Stimulated activated CD4-positive, alpha-beta T cell treated with anti-CD3 and anti-CD28 coated beads, TNF-alpha, amount 100 ng/mL, for 48 hours (primary cell): ENCODE measurements around the gene EPHB3.

ENCODE experiments used
- DNase-seq, 3 donors: peaks; one replicate each; pipeline ENCODE4 v3.0.0-alpha.2; 2020; ENCODE audit warnings: low read depth in 3 of 3

The EPHB3 gene

DNA sequence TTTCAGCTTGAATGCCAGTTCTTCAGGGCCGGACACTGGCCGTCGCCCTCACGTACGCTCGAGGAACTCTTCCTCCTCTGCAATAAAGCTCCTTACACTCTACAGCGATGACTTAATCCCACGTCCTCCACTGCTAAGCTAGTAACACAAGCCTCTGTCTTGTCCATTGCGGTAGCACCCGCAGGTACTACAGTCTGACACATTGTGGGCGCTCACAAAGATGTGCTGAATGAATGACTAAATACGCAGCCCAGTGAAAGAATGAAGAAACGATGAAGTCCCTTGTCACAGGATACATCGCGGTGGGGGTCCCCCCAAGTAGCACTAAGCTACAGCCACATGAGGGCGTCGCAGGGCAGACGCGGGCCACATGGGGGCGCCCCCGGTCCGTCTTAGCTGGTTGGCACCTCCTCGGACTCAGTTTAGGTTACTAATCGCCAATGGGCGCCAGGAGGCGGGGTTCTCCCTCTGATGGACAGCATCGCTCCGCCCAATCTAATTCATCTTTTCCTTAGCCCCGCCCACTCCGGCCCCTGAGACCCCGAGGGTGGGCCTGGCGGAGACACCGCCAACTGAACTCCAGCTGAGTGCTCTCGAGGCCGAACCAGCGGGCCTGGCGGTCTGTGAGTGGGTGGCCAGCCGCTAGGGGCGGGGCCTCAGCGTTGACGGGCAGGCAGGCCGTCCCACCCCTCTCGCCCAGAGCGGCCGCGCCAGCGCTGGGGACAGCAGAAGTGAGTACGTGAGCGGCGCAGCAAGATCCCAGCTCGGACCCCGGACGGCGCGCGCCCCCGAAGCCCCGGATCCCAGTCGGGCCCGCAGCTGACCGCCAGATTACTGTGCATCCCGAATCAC, at the start of gene EPHB3:
Gene EPHB3 (plus strand): TSS at position 725 of the 852 bp plus-strand sequence. CDS start 451 bp downstream, outside the sequence.
- DNase-seq: peak; percentile 84 to 93 (median 88)

DNA sequence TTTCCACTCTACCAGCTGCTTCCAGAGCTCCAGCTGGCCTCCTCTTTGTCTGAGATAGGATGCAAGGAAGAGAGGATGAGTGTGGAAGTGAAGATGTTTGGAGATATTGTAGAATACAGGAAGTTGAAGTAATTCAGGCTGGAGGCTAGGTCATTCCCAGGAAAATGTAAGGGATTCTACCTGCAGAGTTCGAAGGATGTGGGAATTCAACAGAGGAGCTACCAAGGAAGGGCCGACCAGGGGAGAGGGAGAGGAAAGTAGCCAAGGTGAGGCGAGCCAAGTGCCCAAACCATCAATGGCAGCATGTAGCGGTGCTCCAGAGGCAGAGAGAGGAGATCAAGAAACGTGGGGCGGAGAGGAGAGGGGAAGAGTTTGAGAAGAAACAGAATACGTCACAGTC, 49.0 kb upstream of the EPHB3 start:
- no peak for DNase-seq

DNA sequence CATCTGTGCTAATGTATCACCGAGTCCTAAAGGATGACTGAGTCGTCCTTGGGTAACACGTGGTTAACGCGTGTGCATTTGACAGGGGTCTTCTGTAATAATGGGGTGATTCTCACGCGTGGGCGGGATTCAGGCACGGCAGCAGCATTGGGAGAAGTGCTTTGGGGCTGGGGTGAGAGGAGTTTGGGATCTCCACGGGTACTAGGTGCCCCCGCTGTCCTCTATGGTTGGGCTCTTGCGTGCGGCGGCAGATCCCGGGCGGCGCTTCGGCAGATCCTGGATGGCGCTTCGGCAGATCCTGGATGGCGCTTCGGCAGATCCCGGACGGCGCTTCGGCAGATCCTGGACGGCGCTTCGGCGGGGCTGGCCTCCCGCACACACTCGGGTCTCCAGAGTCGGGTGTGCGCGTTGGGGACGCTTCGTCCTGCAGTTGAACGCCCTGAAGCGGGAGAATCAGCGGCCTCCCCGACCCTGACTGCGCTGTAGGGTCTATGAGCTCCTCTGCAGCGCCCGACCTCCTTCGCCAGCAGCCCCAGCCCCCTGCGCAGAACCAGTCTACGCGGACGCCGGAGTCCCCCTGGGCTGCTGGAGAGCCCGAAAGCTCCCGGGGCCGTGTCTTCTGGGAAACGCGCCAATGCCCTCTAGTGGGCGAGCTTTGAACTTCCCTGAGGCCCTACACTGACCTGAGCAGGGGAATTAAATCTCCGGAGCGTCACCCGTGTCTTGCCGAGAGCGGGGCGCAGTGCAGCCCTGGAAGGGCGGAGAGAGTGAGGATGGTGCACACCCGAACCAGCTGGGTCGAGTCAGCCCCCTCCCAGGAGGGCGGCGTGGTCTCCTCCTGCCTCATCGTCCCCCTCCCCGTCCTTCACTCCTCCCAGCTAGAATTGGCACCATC, 48.1 kb upstream of the EPHB3 start:
- peak; percentile 65 to 79 (median 73) for DNase-seq

DNA sequence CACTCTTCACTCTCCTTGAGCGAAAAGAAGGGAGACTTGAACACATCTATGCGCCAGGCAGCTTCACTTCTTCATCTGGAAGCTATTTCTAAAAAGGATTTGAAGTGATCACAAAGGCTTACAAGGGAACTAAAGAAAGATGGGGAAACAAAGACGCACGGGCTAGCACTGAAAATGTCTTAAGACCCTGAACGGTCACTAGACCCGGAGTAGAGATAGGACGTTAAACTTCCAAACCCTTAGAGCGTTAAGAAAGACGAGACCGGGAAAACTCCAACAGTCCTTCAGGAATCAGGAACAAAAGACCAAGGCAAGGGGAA, 47.5 kb upstream of the EPHB3 start:
- no peak for DNase-seq

DNA sequence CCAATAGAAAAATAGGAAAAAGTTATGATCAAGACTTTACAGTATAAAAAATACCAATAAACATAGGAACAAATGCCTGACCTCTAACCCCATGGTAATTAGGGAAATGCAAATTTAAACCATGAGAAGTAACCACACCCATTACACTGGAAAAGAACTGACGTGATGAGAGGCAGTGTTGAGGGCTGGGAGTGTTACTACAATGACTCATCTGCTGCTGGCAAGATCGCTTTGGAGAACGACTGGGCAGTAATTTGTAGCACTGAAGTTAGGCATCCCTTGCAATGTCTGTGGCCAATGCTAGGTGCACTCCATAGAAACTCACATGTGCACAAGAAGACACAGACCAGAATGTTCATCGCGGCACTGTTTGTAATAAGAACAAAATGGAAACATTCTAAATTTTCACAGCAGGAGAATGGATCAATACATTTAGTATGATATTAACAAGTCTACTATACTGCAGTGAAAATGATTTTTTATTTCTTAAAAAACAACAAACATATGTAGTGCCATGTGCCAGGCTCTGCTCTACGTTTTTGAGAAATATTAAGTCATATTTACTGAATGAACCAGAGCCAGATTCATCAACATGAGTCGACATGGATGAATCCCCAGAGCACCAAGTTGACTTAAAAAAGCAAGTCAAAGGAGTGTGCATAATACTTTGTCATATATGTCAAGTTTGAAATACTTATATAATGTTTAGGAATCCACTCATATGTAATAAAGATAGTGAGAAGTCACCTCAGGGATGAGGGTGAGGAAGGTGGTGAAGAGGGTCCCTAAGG, 37.6 kb upstream of the EPHB3 start:
- no peak for DNase-seq

DNA sequence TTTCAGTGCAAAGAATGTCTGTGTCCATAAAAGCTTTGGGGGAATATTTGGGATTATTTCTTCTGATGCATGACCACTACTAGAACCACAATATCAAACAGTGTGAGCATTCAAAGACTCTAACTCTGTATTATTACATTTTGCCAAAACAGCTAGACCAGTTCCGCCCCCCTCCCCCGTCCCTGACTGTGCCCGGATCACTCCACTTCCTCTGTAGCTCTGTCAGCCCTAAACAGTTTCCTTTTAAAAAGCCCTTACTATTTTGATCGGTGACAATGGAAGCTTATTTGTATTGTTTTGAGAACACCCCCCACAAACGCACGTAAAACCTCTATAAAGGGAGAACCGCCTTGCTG, 36.6 kb upstream of the EPHB3 start:
- DNase-seq: no peak

DNA sequence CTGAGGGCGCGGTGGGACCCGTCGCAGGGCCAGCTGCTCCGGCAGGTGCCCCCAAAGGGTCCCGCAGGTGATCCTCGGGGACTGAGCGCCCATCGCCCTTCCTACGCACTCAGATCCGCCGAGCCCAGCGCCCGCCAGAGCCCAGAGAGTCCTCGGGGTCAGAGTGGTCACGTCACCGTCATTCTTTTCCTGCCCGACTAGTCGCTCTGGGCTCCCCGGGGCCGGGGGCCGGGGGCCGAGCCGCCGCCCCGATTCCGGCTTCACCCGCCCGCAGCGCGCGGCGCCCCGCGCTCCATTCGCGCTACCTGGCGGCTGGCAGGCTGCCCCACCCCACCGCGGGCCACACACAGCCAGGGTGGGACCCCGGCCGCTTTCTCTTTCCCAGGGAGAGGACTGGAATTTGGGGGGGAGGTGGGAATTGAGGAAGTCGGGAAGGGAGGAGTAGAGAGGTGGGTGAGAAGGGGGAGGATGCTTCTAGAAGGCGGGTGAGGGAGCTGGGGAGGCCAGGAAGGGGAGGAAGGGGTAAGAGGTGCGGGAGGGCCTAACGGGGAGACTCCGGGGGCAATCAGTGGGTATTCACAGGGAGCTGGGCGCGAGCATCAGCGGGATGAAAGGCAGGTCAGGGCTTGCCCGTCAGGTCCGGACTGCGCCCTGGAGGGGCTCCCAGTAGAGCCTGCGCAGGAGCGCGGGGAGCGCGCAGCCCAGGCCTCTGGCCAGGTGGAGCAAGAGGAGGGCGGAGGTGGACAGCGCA, 36.1 kb upstream of the EPHB3 start:
- DNase-seq: no peak

DNA sequence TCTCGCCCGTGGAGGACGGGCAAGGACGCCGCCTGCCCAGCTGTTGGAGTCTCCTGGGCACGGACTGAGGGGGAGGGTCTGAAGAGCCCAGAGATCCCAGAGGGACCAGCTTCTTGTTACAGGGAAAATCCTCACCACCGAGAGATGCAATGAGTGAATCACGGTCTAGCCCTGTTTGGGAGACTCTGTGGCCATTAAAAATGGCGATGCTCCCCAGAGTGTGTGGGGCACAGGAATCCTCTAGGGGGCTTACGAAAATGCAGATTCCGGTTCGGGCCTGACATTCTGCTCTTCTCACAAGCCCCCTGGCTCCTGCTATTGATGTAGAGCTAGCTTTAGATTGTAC, 35.5 kb upstream of the EPHB3 start:
- DNase-seq: no peak

DNA sequence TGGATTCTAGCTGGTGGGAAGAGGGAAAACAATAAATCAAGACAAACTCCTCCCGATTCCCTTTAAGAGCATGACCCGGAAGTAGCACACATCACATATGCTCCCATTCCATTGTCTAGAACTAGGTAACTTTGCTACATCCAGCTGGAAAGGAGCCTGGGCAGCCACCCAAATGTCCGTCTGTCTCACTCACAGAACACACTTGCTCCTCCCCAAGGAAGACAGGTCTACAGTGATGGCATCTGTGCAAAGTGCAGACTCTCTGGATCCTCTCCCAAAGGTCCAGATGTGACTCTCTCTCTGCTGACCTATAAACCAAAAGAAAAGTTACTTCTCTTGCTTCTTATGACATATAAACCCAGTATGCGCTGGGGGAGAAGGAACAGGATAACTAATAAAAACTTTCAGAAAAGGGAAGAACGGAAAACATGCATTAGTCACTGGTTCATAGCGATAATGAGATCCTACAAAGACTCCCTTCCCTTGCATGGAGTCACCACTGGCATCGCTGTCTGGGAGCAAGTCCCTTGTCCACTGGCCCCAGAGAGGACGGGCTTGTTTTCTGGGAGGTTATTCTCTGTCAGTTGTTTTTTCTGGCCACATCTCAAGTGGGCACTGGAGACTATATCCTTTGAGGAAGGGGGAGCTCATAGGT, 29.8 kb upstream of the EPHB3 start:
- no peak for DNase-seq

DNA sequence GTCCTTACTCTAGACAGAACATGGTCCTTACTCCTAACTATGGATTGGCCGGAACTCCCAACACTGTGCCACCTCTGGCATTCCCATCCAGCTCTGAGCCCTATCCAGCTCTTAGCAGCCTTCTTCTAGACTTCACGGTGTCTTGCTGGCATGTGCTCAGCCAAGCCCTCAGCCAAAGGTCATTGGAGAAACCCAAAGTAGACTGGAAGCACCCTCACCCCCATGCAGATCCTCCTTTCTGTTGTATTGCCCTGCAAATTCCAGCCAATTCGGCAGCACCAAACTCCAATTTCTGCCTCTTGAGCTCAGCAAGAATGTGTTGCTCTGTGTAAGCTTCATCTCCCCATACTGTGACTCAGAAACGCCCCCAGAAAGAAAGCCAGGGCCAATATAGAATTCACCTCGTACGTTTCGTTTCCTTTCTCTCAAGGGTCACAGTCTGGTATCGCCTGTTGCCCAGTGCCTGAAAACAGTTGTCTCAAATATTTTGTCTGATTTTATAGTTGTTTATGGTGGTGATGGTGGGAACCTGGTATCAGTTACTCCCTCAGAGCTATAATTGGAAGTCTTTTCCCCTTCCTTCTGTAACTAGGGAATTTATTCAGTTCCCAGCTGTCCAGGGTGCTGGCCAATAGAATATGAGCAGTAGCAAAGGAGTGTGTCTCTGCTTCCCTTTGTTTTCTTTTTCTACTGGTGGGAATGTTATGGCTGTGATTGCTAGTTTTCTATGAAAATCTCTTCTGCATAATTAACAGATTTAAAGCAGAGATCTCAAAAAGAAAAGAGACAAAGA, 28.4 kb upstream of the EPHB3 start:
- no peak for DNase-seq

DNA sequence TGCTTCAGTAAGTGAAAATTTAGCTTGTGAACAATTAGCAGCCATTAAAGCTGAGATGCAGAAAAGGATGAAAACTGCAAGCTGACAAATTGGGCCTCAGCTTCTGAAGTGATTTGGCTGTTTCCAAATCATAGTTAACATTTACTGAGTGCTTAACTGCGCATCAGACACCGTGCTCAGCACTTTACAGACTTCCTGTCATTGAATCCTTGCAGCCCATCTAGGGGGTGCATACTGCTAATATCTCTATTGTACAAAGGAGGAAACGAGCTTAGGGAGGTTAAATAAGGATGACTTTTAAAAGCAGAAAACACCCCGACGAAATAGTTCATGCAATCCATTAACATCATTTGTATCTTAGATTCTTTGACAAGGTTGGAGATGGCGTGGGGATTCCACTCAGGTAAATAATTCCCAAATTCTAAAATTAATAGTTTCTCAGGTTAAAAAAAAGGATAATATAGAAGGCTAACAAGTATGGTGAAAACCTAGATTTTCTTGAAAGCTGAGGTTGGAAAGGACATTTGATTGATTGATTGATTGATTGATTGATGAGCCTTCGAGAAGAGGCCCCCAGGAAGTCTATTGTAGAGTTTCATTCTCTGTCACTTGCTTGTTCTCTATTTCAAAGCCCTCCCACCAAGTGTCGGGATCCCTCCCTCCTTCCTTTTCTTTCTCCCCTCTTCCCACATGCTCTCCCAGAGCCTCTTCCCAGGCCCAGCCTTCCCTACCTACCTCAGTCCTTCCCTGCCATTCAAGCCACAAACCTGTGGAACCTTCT, 23.5 kb upstream of the EPHB3 start:
- DNase-seq: no peak

DNA sequence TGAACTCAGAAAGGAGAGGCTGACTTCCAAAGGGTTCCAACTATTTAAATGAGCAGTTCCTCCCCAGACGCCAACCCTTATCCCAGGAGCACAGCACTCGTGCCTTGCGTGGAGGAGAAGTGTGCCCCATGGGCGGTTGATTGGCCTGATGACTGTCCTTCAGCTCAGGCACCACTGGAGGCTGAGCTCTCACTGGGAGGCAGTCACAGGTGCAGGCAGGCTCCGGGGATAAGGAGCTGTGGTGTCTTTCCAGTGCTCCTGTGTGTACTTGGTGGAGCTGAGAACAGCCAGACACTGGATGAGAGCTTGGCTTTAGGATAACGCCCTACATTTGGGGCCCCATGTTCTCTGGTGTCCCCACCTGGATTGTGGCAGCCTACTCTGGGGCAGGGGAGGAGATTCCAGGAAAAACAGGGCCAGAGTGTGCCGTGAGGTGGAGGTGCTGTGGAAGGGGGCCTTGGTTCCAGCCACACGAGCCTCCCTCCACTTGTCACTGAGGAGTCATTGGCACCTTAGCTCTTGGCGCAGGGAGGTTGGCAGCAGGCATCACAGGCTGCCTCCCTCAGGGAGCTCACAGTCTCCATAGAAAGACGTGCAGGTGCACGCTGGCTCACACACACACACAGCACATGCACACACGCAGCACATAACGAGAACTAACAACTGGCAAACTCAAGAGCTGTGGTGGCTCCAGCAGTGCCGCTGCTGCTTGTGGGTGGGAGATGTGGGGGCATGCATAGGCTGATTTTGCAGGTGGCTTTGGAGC, 22.7 kb upstream of the EPHB3 start:
- no peak for DNase-seq

DNA sequence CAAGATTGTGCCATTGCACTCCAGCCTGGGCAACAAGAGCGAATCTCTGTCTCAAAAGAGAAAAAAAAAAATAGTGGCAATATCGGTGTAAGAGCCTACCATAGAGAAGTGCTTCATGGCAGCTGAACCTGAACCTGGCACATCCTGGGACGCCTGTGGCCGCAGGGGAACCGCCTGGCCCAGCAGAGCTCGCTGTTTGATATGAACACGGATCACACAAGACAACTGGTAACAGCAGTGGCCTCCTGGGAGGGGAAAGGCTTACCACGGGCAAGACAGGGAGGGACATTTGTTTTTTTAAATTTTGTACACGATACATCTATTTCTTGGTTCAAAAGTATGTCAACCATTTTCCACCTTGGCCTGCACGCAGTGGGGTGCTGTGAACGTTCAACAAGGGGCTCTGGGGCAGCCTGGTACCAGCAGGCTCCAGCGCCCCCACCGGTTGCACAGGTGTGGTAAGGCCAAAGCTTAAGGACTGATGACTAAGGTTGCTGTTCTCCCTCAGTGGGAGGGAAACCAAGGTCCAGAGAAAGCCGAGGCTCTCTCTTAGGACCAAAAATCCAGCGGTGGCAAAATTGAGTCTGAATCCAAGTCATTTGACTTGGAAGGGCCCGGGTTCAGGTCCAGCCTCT, 21.7 kb upstream of the EPHB3 start:
- no peak for DNase-seq

DNA sequence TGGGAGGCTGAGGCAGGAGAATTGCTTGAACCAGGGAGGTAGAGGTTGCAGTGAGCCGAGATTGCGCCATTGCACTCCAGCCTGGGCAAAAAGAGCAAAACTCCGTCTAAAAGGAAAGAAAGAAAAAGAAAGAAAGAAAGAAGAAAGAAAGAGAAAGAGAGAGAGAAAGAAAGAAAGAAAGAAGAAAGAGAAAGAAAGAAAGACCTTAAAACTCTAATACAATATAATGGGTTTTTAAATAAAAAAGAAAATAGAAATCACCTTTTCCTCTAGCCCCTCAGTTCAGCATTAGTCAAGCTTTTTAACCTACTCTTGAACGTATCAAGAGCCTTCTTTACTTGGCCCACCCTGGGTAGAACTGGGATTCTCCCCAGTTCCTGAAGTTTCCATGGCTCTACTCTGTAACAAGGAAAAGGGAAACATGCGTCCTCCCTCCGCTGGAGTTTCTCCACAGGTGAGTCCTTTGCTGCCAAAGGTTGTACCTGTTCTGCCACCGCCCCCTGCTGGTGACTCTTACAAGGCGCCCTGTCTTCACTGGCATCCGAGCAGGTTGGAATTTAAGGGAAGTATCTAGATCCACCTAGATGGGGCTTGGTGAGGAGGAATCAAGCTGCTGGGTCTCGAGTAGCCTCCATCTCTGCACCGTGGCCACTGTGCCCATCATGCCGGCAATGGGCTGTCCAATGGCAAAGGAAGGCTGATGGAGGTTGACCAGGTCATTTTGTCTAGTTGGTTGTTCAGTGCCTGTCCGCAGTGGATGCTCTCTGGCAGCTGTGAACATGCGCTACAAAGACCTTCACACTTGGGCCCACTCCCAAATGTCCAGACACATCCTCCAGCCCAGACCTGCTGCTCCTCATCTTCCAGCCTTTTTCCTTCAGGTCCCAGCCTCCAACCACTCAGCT, 20.6 kb upstream of the EPHB3 start:
- DNase-seq: peak; percentile 55 to 75 (median 57)

DNA sequence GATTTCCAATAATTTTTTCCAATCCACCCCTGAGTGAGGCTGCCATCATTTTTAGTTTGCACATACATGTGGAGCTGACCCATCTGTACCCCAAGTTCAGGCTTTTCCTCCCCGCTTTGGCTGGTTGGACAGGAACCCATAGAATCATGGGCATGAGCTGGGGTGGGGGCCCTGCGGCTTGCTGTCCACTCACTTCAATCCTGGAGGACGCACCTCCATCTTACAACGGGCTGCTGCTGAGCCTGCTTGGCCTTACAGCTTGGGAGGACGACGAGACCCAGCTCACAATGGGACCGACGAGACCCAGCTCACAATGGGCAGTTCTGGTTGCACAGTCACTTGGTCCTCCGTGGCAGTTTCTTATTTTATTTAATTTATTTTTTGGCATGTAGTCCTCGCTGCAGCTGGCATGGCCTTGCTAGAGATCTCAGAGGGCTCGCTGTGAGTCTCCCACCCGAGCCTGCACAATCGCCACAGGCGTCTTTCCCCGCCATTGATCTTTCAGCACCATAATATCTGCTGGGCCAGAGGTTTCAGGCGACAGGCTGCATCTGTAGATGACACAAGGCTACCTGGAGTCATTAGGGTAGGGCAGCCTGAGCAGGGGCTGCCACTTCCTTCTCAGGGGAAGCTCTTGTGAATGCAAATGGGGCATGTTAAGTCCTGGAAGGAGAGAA, 19.6 kb upstream of the EPHB3 start:
- DNase-seq: no peak

DNA sequence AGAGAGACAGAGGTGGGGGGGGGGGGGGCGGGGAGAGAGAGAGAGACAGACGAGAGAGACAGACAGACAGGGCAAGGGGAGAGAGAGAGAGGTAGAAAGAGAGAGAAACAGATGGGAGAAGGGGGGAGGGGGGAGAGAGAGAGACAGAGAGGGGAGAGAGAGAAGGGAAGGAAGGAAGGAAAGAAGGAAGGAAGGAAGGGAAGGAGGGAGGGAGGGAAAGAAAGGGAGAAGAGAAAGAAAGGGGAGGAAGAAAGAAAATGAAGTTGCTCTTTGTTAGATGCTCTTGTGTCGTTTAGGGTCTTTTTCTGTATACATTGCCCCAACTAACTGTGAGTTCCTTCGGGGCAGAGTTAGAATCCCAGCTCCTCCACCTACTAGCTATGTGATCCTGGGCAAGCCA, 19.0 kb upstream of the EPHB3 start:
- DNase-seq: no peak

DNA sequence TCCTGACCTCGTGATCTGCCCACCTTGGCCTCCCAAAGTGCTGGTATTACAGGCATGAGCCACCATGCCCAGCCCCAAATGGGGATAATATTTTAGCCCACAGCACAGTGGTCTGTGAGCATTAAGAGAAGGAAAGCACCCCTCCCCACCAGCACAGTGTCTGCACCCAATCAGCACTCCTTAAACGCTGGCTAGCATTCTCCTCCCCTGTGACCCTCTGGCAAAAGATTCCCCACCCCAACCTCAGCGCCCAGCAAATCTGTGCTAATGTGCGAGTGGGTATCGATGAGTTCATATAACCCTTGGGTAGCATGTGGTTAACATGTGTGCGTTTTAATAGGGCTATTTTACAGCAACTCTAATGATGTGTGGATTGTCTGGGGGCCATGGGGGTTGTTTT, 18.3 kb upstream of the EPHB3 start:
- DNase-seq: no peak
